Tibial nerve (tissue), 3 donors: ENCODE results near the gene KCNJ9.

Source experiments
- POLR2A ChIP-seq, 2 donors: fragments of 450-650 bp; IDR thresholded peaks; one replicate each; pipeline ENCODE4 v1.6.1; 2017; ENCODE audit warnings: antibody characterized with exemption in 2 of 2, mild to moderate bottlenecking in 2 of 2, moderate library complexity in 2 of 2
- TF ChIP-seq, protein P1 (sequence below), 5 experiments: fragments of 200-600 bp in 3 of 5; fragments of 450-650 bp in 2 of 5; sonication (generic) in 3 of 5; IDR thresholded peaks; one replicate each; pipeline ENCODE4 v1.5.1; 2016 to 2019; ENCODE audit warnings: antibody characterized with exemption in 5 of 5, mild to moderate bottlenecking in 3 of 5, moderate library complexity in 2 of 5

DNA sequence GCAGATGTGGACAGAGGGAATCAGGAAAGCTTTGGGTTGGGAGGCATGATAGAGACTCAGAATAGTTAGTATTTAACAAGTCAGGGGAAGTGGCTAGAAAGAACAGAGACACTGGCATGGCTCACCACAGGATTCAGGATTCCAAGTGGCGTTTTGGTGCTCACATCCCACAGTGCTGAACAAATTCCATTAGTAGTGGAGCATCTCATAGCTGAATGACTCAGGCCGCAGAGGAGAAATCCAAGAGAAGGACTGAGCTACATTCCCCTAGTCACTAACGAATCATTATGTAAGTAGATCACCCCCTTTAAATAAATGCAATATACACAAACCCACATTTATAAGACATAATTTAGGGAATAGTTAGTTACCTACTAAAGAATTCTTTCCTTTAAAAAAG lies 5.0 kb upstream of the KCNJ9 start:
- TF ChIP-seq, protein P1, sequence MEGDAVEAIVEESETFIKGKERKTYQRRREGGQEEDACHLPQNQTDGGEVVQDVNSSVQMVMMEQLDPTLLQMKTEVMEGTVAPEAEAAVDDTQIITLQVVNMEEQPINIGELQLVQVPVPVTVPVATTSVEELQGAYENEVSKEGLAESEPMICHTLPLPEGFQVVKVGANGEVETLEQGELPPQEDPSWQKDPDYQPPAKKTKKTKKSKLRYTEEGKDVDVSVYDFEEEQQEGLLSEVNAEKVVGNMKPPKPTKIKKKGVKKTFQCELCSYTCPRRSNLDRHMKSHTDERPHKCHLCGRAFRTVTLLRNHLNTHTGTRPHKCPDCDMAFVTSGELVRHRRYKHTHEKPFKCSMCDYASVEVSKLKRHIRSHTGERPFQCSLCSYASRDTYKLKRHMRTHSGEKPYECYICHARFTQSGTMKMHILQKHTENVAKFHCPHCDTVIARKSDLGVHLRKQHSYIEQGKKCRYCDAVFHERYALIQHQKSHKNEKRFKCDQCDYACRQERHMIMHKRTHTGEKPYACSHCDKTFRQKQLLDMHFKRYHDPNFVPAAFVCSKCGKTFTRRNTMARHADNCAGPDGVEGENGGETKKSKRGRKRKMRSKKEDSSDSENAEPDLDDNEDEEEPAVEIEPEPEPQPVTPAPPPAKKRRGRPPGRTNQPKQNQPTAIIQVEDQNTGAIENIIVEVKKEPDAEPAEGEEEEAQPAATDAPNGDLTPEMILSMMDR (IDR thresholded peaks at IDR 0.05) = no peak
- TF ChIP-seq POLR2A (IDR thresholded peaks at IDR 0.05) = no peak
